ENCODE results near the gene ADAMTS12.

Gene ADAMTS12

DNA sequence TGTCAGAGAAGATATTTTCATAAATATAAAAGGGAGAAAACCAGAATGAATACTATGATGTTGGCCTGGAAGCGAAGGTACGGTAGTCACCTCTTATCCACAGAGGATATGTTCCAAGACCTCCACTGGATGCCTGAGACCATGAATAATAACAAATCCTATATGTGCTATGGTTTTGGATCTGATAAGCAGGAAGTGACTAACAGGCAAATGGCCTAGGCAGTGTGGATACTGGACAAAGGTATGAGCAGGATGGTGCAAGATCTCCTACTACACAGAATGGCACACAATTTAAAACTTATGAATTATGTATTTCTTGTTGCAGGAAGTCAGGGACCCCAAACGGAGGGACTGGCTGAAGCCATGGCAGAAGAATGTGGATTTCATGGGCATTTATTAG lies 48.2 kb downstream of the ADAMTS12 start:
- no peak for DNase-seq (ENCODE audit: low read depth, low spot score)

DNA sequence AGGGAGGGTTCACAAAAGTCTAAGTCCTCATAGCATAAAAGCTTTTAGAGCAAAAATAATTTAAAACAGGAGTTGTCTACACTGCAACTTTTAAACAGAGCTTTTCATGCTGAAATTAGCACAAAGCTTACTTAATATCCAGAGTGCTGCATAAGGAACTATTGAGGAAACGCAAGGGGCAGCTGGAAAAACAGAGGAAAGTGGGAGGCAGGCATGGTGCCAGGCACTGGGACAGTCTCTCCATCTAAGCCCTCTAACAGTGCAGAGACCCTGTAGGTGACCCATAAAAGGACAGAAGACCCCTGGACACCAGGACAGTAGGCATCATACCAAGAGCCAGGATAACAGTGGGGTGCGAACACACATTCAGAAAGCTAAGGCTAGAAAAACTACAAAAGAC lies 49.3 kb downstream of the ADAMTS12 start:
- DNase-seq (ENCODE audit: low read depth, low spot score) = no peak

DNA sequence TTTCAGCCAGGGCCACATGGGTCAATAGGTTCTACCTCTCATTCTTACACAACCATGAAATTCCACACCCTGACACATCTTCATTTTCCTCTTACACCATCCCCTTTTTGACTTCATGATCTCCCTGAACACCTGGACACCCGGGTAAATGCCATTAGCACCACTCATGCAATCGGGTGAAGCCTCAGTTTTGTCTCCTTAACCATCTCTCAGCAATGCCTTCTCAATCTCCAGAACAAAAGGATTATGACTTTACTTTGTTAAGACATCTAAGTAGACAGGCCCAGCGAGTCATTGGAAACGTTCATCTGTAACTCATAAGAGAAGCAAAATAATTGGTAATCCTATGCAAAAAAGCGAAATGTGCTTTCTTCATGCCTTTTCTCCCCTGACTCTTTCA lies 49.9 kb downstream of the ADAMTS12 start:
- DNase-seq (ENCODE audit: low read depth, low spot score) = no peak

DNA sequence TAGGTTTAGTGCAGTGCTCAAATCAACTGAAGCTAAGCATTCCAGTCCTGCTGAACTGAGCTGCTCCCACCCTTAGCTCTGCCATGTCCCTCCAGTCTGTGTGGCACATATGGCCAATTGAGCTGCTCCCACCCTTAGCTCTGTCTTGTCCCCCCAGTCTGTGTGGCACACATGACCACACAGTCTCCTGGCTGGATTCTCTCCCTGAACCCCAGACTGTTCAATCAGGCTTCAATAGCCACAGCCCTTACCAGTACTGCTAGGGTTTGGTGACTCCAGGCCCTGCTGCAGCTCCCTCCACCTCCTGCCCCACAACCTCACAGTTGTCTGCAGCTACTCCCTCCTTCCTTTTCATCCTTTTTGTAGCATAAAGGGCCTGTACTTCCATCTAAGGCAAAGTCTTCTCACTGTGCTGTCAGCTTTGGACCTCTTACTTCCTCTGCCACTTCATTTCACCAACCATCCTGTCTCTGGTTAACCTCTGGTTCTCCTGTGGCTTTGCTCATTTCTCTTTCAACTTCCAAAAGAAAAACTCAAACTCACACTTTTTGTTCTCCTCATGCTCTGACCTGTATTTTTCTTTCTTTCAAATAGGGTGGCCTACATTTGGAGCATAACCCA lies 50.8 kb downstream of the ADAMTS12 start:
- DNase-seq (ENCODE audit: low read depth, low spot score) = no peak

DNA sequence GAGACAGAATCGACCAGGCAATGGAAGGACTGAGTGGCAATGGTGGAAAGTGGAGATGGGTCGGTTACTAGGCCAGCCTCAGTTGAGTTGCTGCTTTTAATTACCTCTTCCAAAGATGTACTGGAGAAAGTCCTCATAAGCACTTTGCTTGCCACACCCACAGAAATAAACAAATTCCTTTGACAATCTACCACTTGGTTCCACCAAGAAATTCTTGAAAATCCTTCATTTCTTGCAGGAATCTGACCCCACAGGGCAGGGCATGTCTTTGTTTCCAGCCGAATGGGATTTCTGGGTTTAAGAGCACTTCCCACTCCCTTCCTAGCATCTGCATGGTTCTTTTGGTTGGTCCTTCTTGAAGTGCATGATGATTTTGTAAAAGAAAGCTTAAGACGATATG lies 54.5 kb downstream of the ADAMTS12 start:
- no peak for DNase-seq (ENCODE audit: low read depth, low spot score)

DNA sequence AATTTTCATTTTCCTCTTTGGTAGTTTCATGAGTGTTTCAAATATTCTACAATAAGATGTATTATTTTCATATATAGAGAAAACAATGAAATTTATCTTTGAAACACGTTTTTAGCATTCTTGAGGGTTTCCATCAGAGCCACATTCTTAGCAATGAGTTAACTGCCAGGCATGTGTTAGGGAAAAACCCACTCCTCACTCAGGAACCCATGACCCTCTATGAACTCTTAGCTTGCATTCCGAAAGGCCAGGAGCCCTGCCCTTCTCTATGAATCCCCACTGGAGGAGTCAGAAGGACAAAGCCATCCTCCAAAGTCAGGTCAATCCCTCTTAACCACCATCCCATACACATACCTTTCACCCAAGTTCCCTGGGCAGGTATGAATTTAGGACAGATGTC lies 57.5 kb downstream of the ADAMTS12 start:
- no peak for DNase-seq (ENCODE audit: low read depth, low spot score)

DNA sequence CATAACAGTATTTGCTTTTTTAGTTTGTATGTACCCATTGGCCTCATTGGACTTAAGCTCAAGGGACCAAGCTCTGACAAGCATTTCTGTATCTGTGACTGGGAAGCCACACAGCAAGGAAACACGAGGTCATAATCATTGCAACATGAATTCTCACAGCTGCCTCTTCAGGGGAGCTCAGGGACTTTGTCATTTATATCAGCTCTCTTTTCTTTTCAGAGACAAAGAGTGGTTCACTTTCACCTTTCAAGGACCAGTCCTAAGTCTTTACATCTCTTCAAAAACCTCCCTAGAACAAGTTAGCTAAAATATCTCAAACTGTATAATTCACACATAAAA lies 58.6 kb downstream of the ADAMTS12 start:
- DNase-seq (ENCODE audit: low read depth, low spot score) = no peak

DNA sequence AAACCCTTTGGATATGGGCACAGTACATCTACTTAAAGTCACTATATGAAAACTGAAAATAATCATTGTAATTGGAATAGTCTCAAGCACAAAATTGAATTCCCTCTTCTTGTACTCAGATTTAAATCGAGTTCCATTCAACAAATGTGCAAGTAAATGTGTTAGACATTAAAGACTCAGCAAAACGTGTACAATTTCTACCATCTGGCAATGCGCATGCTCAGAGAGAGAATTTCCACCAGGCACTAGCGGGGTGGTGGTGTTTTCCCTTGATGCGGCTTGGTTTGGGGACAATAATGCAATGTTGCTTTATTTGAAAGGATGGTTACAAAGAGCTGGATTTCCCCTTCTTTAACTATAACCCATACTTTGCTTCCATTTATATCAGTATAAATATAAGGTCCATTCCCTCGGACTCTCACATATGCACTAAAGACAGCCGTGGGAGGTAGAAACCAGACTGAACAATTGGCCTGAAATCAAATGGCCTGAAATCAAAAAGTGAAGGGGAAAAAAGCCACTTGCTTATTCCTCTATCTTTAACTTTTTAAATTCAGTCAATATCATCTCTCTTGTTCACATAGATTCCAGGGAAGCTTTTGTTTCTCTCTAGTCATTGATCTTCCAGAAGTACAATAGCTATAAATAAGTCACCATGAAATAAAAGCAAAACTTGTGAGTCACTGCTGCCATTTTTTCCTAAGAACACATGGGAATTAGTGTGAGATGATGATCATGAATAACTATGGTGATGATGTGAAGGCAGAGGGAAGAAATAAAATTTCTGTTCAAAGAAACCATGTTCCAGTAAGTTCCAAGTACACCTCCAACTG lies 59.2 kb downstream of the ADAMTS12 start:
- DNase-seq (ENCODE audit: low read depth, low spot score) = no peak

DNA sequence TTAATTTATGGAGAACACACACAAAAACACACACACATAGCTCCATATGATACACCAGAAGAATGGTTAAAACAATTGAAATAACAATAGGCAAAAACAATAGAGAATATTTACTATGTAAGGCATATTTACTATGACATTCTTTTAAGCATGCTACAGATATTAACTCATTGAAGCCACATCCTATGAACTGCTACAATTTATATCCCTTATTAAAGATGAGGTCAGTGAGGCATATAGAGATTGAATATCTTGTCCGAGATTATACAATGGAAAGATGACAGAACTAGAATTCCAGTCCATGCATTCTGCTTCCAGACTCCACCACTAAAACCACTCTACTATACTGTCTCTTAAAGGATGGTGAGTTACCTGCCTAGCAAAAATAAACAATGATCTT lies 60.7 kb downstream of the ADAMTS12 start:
- DNase-seq (ENCODE audit: low read depth, low spot score) = no peak

DNA sequence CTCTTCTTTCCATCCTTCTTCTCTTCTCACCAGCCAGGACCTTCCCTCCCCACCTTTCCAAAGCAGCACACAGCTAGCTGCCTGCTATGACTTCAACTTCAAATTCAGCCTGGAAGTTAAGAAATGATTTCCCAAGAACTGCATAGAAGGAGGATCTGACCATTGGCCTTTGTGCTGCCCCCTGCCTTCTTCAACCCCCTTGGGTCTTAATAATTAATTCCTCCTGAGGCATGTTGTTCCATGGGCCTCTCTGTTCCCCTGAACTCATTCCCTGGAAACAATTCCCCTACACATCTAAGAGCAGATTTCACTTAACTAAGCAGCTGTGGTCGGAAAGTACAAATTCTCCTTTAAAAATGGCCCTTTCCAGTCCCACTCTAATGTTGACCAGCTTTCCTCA lies 62.4 kb downstream of the ADAMTS12 start:
- no peak for DNase-seq (ENCODE audit: low read depth, low spot score)

DNA sequence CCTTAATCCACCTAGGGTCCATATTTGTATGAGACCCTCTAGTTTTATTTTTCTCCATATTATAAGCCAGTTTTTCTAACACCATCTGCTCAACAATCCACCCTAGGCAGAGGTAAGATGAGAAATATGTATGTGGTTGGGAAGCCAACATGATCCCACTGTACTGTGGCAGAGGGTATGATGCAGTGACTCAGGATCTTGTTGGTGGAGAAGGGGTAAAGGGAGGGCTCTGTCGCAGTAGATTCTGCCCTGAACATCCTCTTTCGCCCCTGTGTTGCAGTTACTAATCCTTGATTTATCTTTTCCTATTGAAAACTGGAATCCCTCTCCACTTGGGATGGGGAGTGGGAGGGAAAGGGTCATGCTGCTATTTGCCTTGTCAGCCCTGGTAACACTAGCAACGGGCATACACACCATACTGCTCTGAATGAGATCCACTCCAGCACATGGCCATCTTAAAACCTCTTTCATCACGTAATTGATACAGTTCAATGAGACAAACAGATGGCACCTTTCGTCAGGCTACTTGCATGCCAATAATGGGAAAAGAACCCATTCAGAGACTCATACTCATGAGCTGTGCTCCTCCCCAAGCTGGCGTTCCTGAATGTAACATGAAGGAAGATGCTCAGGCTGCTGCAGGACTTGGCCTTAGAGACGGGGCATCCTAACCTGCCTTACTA lies 63.0 kb downstream of the ADAMTS12 start:
- DNase-seq (ENCODE audit: low read depth, low spot score) = no peak

DNA sequence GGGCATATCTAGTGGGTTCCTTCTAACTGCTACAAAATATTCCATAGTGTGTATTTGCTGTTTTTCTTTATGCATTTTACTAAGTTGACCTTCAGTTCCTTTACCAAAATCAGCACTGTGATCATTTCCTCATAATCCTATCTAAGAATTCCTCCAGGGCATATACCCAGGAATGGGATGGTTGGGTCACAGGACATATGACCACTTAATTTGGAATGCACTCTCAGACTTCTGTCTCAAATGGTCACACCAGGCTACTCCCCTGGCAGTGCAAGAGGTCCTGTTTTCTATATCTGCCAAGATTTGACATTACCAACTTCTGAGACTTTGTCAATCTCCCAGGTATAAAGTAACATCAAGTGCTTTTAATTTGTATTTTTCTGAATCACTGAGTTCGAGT lies 63.9 kb downstream of the ADAMTS12 start:
- DNase-seq (ENCODE audit: low read depth, low spot score) = no peak

DNA sequence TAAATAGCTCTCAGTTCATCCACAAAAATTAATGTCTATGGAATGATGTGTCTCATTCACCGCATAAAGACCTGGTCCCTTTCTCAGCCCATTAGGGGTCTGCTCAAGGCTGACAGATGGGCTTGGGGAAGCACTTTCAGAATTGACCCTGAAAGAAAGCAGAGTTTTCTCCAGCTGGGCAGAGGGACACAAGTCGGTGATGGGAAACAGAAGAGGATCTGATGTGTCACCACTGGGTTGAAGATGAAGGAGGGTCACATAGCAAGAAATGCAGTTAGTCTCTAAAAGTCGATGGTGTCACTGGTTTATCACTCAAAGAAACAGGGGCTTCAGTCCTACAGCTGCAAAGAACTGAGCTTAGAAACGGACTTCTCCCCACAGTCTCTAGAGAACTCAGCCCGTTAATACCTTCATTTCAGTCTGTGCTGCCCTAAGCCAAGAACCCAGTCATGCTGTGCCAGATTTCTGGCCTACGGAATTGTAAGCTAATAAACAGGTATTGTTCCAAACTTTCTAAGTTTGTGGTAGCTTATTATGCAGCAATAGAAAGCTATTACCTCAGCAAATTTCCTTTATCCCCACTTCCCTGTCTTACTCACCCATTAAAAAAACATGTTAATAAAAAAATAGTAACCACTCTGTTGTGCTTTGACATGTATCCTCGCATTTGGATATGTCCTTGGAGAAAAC lies 64.6 kb downstream of the ADAMTS12 start:
- DNase-seq (ENCODE audit: low read depth, low spot score) = no peak

DNA sequence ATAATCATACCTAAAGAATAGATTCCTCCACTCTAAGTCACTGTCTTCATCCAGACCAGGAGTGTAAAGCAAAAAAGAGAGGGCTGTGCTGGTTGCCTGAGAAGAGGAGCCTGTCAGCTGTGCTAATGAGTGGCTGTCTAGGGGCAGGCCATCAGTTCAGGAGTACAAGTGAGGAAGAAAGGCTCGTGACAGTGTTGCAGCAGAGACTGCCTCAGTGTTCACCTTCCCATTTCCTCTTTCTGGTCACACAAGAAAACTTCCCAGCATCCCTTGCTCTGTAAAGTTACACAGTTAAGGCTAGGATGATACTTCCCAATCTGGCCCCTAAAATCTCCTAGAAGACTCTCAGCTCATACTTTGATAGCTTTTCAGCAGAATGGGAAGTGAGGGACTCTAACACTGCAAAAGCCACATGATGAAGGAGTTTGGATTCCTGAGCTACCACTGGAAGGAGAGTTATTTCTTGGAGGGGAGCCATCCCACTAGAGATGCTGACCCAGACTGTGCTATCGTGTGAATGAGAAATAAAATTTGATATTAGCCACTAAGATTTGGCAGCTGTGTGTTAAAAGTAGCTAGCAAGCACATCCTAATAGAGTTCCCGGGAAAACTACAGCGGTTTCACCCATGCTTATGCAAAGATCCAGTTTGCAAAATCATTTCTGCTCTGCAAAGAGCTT lies 67.1 kb downstream of the ADAMTS12 start:
- DNase-seq (ENCODE audit: low read depth, low spot score) = no peak

DNA sequence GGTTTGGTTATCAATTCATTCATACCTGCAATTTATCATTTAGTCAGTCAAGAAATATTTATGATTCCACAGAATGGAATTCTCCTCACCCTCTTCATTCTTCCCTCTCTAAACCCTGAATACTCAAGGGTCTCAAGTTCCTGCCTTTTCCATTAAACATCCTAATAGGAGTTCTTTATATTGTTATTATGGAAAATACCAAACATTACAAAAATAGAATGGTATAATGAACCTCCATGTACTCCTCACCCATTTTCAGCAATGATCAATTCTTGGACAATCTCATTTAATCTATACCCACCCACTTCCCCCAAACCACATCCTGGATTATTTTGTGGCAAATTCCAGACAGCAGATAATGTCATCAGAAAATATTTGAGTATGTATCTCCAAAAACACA lies 74.5 kb downstream of the ADAMTS12 start:
- DNase-seq (ENCODE audit: low read depth, low spot score) = no peak

DNA sequence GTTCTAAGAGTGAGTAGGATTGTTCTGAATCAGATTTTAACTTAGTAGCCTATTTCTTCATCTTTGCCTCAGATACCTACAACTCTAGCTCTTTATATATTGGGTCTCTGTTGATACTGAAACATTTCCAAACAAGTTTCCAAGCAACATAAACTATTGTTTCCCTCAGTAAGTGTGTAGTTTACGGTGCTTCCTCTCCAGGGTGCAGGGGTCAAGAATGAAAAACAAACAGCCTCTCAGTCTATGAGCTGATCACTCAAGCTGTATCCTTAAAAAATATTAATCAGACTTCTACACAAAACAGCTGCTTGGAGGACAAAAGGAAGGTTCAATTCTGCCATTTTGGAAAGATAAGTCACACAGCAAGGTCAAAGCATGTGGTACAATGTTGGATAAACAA lies 75.0 kb downstream of the ADAMTS12 start:
- no peak for DNase-seq (ENCODE audit: low read depth, low spot score)

DNA sequence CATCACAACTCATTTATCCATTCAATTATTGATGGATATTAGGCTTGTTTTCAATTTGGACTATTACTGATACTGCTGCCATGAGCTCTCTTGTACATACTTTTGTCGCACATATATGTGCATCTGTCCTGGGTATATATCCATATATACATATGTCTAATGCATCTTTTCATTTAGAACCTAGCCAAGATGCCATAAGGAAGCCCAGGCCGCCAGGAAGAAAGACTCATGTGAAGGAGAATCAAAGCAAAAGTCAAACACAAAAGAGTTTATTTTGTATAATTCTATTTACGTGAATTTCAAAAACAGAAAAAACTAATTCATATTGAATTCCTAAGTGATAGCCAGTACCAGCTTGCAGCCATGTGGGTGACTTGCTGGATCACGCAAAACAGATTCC lies 79.0 kb downstream of the ADAMTS12 start:
- DNase-seq (ENCODE audit: low read depth, low spot score) = no peak

DNA sequence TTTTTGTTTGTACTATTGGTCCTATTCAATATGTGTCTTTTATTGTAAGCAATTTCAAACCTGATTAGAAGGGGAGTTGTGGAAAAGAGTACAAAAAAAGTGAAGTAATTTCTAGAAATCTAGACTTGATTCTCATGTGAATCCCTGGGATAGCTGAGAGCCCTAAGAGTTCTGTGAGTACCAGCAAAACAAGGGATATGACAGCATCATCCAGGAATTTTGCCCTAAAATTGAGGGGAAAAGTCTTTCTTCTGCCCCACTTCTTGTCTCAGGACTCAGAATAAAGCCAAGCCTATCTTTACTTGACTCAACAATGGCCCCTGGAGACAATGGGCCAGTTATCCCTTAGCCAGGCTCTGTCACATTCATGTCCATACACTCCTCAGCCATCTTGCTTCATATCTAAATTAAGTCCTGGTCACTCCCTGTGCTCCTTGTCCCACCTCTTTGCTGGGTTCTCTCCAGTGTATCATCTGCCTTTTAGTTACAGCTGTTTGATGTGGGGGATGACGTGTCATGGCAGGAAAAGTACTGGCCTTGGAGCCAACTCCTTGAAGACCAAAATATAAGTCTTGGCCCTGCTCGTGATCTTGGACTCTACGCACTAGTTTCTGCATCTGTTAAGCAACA lies 81.2 kb downstream of the ADAMTS12 start:
- DNase-seq (ENCODE audit: low read depth, low spot score) = no peak

DNA sequence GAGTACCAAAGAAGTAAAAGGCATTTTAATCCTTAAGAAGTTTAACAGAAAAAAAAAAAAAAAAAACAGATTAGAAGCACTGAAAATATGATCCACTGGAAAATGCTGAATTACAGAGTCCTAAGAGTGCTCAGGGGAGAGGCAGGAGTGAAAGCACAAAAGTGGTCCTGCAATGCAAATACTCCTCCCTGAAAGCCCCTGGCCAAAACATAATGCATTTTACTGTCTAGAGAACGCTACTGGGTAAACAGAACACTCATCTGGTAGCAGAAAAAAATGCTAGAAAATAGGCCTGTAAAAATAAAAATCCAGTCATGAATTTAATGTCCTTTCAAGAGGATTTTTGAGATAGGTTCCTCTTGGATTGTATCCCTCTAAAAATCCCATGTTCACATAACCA lies 81.9 kb downstream of the ADAMTS12 start:
- DNase-seq (ENCODE audit: low read depth, low spot score) = no peak

DNA sequence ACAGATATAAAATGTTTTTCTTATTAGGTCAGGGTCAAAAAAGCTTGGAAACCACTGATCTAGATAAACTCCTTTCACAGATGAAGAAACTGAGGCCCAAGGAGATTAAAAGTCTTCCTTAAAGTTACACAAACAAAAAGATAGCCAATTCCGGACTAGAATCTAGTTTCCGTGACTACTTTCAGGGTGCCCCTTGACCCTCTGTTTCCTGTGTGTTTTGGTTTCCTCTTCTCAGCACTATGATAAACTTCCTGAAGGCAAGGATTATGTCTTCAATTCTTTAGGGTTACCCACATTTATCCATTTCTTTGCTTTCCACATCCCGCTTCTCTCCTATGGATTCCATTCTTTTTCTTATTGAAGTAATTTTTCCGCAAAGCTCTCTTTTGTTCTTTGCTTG lies 83.1 kb downstream of the ADAMTS12 start:
- no peak for DNase-seq (ENCODE audit: low read depth, low spot score)

DNA sequence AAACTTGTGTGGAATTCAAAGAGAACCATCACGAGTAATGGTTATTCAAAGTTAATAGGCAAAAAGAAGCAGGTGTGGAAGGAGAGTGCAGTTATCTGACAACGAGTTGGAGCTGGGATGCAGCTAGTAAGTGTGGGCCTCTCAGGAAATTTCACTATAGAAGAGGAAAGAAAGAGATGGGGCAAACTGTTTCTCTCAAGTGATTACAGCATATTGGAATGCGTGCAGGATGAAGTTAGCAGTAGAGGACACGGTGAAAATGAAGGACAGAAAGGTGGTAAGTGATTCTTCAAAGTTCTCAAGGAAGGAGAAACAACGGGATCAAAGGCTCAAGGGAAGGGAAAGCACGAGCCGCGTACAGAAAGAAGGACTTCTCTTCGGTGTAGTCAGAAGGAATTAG lies 84.0 kb downstream of the ADAMTS12 start:
- DNase-seq (ENCODE audit: low read depth, low spot score) = no peak

All from iPS DF 19.7 (cell line).